ENCODE results near the gene YIF1A. TPM values are rescaled to one million over a fixed set of nuclear protein-coding genes. Genes with fewer than 3 reads are reported as not detected.

The YIF1A gene
- total and polyA plus RNA-seq, 2 donors (not counting 3 experiments of a cell fraction or from before 2014, with no cell fraction given) = 104 to 271 TPM

DNA sequence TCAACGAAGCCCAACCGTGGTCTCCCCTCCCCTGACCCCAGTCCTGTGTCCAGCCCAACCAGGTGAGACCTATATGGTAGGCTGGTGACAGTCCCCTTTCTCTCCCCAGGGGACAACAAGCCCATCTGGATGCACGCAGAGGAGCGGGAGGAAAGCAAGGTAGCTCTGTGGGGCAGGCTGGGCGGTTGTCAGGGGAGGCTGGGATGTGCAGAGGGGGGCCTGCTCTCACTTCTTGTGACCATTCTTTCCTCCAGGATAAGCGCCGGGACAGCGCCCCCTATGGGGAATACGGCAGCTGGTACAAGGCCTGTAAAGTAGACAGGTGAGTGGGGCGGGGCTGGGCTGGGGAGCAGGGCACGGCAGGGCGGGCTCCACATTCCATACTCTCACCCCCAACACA is 24.0 kb downstream of the YIF1A start:
- Histone ChIP-seq H3K9me1 (replicated peaks; ENCODE audit: control insufficient read depth, extremely low read depth, insufficient read depth, low read length) (no peaks in the 10 kb centered on the region), H3K4me2 (ENCODE audit: insufficient read depth, low read length) (no peak overlapping the region), H3K36me3 (ENCODE audit: control insufficient read depth in 2 of 2, extremely low read depth in 1 of 2, insufficient read depth in 2 of 2, low read length in 2 of 2) (peaks cover 0 to 38% of the 10 kb centered on the region in 2 experiments), H3K4me3 (replicated peaks in 1 of 3; ENCODE audit: insufficient read depth in 1 of 3, low read depth in 1 of 3, low read length in 3 of 3) (no peak overlapping the region), H3K9me3 (replicated peaks; ENCODE audit: control insufficient read depth, insufficient read depth, low read length) (no peaks in the 10 kb centered on the region), H2AFZ (ENCODE audit: low read depth, low read length) (no peak overlapping the region), H3K79me2 (ENCODE audit: control insufficient read depth, insufficient read depth, low read length) (peaks cover 12% of the 10 kb centered on the region), H4K20me1 (replicated peaks; ENCODE audit: control insufficient read depth, extremely low read depth, insufficient read depth, low read length) (no peaks in the 10 kb centered on the region), H3K4me1 (ENCODE audit: control insufficient read depth, extremely low read depth, insufficient read depth, low read length) (peaks cover 11% of the 10 kb centered on the region), H3K27me3 (ENCODE audit: control insufficient read depth in 2 of 2, insufficient read depth in 2 of 2, low read length in 2 of 2) (no peaks in the 10 kb centered on the region), H3K9ac (replicated peaks; ENCODE audit: extremely low read depth, insufficient read depth, low read length) (no peak overlapping the region), H3K27ac (ENCODE audit: insufficient read depth, low read depth, low read length) (no peak overlapping the region)
- POLR2A ChIA-PET = no interaction called here
- CTCF ChIA-PET = no interaction called here
- dilution Hi-C loops (cut with MboI; ENCODE audit: extremely low pct_ligation_motif_present, low sequenced_read_pairs) (no loop called here), intact Hi-C loops (cut with micrococcal nuclease) (no loop called here)
- BruUV-seq (replicated peaks) = no TSS peak
- no peak for DNase-seq (ENCODE audit: low read depth, low spot score)
- TF ChIP-seq, protein P1, sequence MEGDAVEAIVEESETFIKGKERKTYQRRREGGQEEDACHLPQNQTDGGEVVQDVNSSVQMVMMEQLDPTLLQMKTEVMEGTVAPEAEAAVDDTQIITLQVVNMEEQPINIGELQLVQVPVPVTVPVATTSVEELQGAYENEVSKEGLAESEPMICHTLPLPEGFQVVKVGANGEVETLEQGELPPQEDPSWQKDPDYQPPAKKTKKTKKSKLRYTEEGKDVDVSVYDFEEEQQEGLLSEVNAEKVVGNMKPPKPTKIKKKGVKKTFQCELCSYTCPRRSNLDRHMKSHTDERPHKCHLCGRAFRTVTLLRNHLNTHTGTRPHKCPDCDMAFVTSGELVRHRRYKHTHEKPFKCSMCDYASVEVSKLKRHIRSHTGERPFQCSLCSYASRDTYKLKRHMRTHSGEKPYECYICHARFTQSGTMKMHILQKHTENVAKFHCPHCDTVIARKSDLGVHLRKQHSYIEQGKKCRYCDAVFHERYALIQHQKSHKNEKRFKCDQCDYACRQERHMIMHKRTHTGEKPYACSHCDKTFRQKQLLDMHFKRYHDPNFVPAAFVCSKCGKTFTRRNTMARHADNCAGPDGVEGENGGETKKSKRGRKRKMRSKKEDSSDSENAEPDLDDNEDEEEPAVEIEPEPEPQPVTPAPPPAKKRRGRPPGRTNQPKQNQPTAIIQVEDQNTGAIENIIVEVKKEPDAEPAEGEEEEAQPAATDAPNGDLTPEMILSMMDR (IDR thresholded peaks at IDR 0.05; ENCODE audit: extremely low read depth in 1 of 2, insufficient read depth in 1 of 2, low read depth in 1 of 2, low read length in 2 of 2) = peak; percentile 38 to 43
- no peak for TF ChIP-seq MYC (IDR thresholded peaks at IDR 0.05; ENCODE audit: low read depth, low read length)
- no peak for FAIRE-seq

DNA sequence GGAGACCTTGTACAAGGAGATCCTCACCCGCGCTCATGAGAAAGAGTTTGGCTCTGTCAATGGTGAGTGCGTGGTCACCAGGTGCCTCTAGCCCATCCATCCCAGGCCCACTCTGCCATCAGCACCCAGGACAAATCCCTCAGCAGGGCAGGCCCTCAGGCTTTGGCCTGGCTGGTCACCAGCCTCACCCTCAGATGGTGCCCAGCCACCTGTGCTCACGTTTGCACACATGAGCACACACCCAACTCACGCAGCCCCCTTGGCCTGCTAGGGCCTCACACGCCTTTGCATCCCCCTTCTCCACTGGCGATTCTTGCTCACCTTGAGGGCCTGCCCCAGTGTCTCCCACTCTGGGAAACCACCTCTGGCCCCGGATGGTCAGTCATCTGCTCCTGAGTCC is 24.6 kb downstream of the YIF1A start:
- H3K36me3 ChIP-seq (ENCODE audit: control insufficient read depth in 2 of 2, extremely low read depth in 1 of 2, insufficient read depth in 2 of 2, low read length in 2 of 2) = peaks cover 0 to 42% of the 10 kb centered on the region in 2 experiments
- H3K4me1 ChIP-seq (ENCODE audit: control insufficient read depth, extremely low read depth, insufficient read depth, low read length) = peaks cover 6% of the 10 kb centered on the region
- DNase-seq (ENCODE audit: low read depth, low spot score) = no peak
- TF ChIP-seq FOS (IDR thresholded peaks at IDR 0.05; ENCODE audit: borderline replicate concordance, insufficient read depth, low read length) (no peak), POLR2A (IDR thresholded peaks at IDR 0.05; ENCODE audit: low read depth, low read length) (no peak), EZH2 (IDR thresholded peaks at IDR 0.05; ENCODE audit: borderline replicate concordance, low read depth, low read length, severe bottlenecking) (no peak), JUN (IDR thresholded peaks at IDR 0.05; ENCODE audit: borderline replicate concordance, insufficient read depth, insufficient read length, low read depth) (no peak), MYC (IDR thresholded peaks at IDR 0.05; ENCODE audit: low read depth, low read length) (no peak), POLR2AphosphoS5 (IDR thresholded peaks at IDR 0.05; ENCODE audit: insufficient read depth, low read depth, low read length) (no peak), GATA2 (IDR thresholded peaks at IDR 0.05; ENCODE audit: insufficient read depth, insufficient read length, low read depth, low read length) (no peak)
- TF ChIP-seq, protein P1 (IDR thresholded peaks at IDR 0.05; ENCODE audit: extremely low read depth in 1 of 2, insufficient read depth in 1 of 2, low read depth in 1 of 2, low read length in 2 of 2) = no peak
- TF ChIP-seq, protein P2, sequence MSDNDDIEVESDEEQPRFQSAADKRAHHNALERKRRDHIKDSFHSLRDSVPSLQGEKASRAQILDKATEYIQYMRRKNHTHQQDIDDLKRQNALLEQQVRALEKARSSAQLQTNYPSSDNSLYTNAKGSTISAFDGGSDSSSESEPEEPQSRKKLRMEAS (IDR thresholded peaks at IDR 0.05; ENCODE audit: insufficient read depth, insufficient read length) = no peak
- peaks cover 7% of the 10 kb centered on the region for H3K79me2 ChIP-seq (ENCODE audit: control insufficient read depth, insufficient read depth, low read length)
- H4K20me1 ChIP-seq (replicated peaks; ENCODE audit: control insufficient read depth, extremely low read depth, insufficient read depth, low read length) = no peaks in the 10 kb centered on the region
- H3K27ac ChIP-seq (ENCODE audit: insufficient read depth, low read depth, low read length) = no peak overlapping the region
- dilution Hi-C loops (cut with MboI; ENCODE audit: extremely low pct_ligation_motif_present, low sequenced_read_pairs) (no loop called here), intact Hi-C loops (cut with micrococcal nuclease) (no loop called here)
- H3K9me3 ChIP-seq (replicated peaks; ENCODE audit: control insufficient read depth, insufficient read depth, low read length) = no peaks in the 10 kb centered on the region
- H3K9me1 ChIP-seq (replicated peaks; ENCODE audit: control insufficient read depth, extremely low read depth, insufficient read depth, low read length) = no peaks in the 10 kb centered on the region
- H3K27me3 ChIP-seq (ENCODE audit: control insufficient read depth in 2 of 2, insufficient read depth in 2 of 2, low read length in 2 of 2) = no peaks in the 10 kb centered on the region
- no peak overlapping the region for H2AFZ ChIP-seq (ENCODE audit: low read depth, low read length)
- ChIA-PET CTCF (interaction anchor here (2.3 kb wide), 1 partner anchor 18 kb away, joined by 7 read pairs; no protein-coding TSS in a partner anchor), POLR2A (no interaction called here)
- no TSS peak for BruUV-seq (replicated peaks)
- no peak for FAIRE-seq
- no peak overlapping the region for H3K9ac ChIP-seq (replicated peaks; ENCODE audit: extremely low read depth, insufficient read depth, low read length)
- H3K4me3 ChIP-seq (replicated peaks in 1 of 3; ENCODE audit: insufficient read depth in 1 of 3, low read depth in 1 of 3, low read length in 3 of 3) = no peak overlapping the region
- no peak overlapping the region for H3K4me2 ChIP-seq (ENCODE audit: insufficient read depth, low read length)
